GM23248 (cell line): ENCODE measurements around the gene IL36G. TPM values are rescaled to one million over a fixed set of nuclear protein-coding genes. Genes with fewer than 3 reads are reported as not detected.

Experiments used
- DNase-seq: peaks from one replicate; pipeline ENCODE4 v3.0.0-alpha.2; 2015
- H2AFZ ChIP-seq: fragments of 200-600 bp; sonication (generic); 2 replicates; pipeline ENCODE4 v1.6.1; 2016; ENCODE audit warnings: antibody characterized with exemption
- H3F3A ChIP-seq: fragments of 200-600 bp; sonication (generic); 2 replicates; pipeline ENCODE4 v1.6.1; 2016; ENCODE audit warnings: mild to moderate bottlenecking, antibody characterized with exemption, mixed run types; ENCODE audit not compliant: insufficient read depth
- H3K27ac ChIP-seq: fragments of 200-600 bp; sonication (generic); 2 replicates; pipeline ENCODE4 v1.5.1; 2016; ENCODE audit warnings: mild to moderate bottlenecking
- H3K27me3 ChIP-seq: fragments of 200-600 bp; sonication (generic); replicated peaks from 2 replicates; pipeline ENCODE4 v1.6.1; 2016; ENCODE audit warnings: mild to moderate bottlenecking; ENCODE audit not compliant: insufficient read depth
- H3K36me3 ChIP-seq: fragments of 200-600 bp; sonication (generic); 2 replicates; pipeline ENCODE4 v1.6.1; 2016; ENCODE audit warnings: low read depth, mild to moderate bottlenecking
- H3K4me1 ChIP-seq: fragments of 200-600 bp; sonication (generic); 2 replicates; pipeline ENCODE4 v1.6.1; 2016; ENCODE audit warnings: mild to moderate bottlenecking; ENCODE audit not compliant: insufficient read depth
- H3K4me2 ChIP-seq: fragments of 200-600 bp; sonication (generic); one replicate; pipeline ENCODE4 v1.6.1; 2016; ENCODE audit warnings: mild to moderate bottlenecking; ENCODE audit not compliant: unreplicated experiment
- H3K4me3 ChIP-seq: fragments of 200-600 bp; sonication (generic); 2 replicates; pipeline ENCODE4 v1.5.1; 2016; ENCODE audit warnings: mild to moderate bottlenecking
- H3K79me2 ChIP-seq: fragments of 200-600 bp; sonication (generic); 2 replicates; pipeline ENCODE4 v1.6.1; 2016; ENCODE audit warnings: mild to moderate bottlenecking; ENCODE audit not compliant: insufficient read depth
- H3K9ac ChIP-seq: fragments of 200-600 bp; sonication (generic); 2 replicates; pipeline ENCODE4 v1.6.1; 2016; ENCODE audit warnings: mild to moderate bottlenecking
- H3K9me2 ChIP-seq: fragments of 200-600 bp; sonication (generic); 2 replicates; pipeline ENCODE4 v1.6.1; 2016; ENCODE audit warnings: mixed run types, mild to moderate bottlenecking, moderate library complexity; ENCODE audit not compliant: insufficient read depth
- H3K9me3 ChIP-seq: fragments of 200-600 bp; sonication (generic); one replicate; pipeline ENCODE4 v1.6.1; 2017; ENCODE audit warnings: low read depth
- H4K20me1 ChIP-seq: fragments of 200-600 bp; sonication (generic); 2 replicates; pipeline ENCODE4 v1.6.0; 2016; ENCODE audit not compliant: insufficient read depth
- EZH2 ChIP-seq: fragments of 200-600 bp; sonication (generic); IDR thresholded peaks from 2 replicates; pipeline ENCODE4 v1.6.1; 2018; ENCODE audit warnings: antibody characterized with exemption, mild to moderate bottlenecking; ENCODE audit not compliant: insufficient read depth, poor library complexity, severe bottlenecking
- EZH2phosphoT487 ChIP-seq: fragments of 200-600 bp; sonication (generic); IDR thresholded peaks from 2 replicates; pipeline ENCODE4 v1.6.1; 2018; ENCODE audit warnings: antibody characterized with exemption, moderate library complexity, mild to moderate bottlenecking, low read depth; ENCODE audit not compliant: insufficient read depth
- WGBS, 2 experiments: methylation state at CpG; one replicate each; pipeline ENCODE4 v1.1.6; 2015 to 2017; ENCODE audit warnings: low lambda C conversion rate in 2 of 2, low coverage in 1 of 2; ENCODE audit errors: missing lambda C conversion rate in 2 of 2; 5-methylcytosine and 5-hydroxymethylcytosine counted together
- in situ Hi-C: fragments of 300-500 bp; cut with MboI; formaldehyde crosslinking; loops from 2 replicates; pipeline ENCODE4 v1.15.0; 2020
- polyA plus RNA-seq: library from polyadenylated mRNA; unstranded; fragments of >200 nt; fragmentation: Nextera tagmentation; extraction: Ambion mirVana; gene quantifications from 2 replicates; pipeline ENCODE4 v1.2.1, GENCODE V29; 2016
- total RNA-seq: library from RNA; depleted of rRNA; stranded (reverse); fragments of >200 nt; shearing (Covaris generic); gene quantifications from 2 replicates; pipeline ENCODE4 v1.2.3, GENCODE V29; 2014

IL36G gene
- total and polyA plus RNA-seq, 2 experiments from 2014 or later = not detected

- Histone ChIP-seq H3K4me2 (no peak overlapping the region), H3K9me3 (no peaks in the 10 kb centered on the region), H2AFZ (no peak overlapping the region), H3K27ac (no peak overlapping the region), H3K4me3 (no peak overlapping the region), H3K79me2 (no peaks in the 10 kb centered on the region), H3F3A (no peaks in the 10 kb centered on the region), H3K9me2 (no peaks in the 10 kb centered on the region), H3K36me3 (no peaks in the 10 kb centered on the region), H4K20me1 (no peaks in the 10 kb centered on the region), H3K27me3 (peaks cover 65% of the 10 kb centered on the region), H3K9ac (no peak overlapping the region), H3K4me1 (no peaks in the 10 kb centered on the region)
- in situ Hi-C loops = no loop called here
- 17% methylated on average over 4 of the region's 4 CpGs for WGBS, 2 experiments
- TF ChIP-seq EZH2 = no peak
- no peak for TF ChIP-seq EZH2phosphoT487
- DNase-seq = no peak
Observed at GRCh38 chr2:113021312-113021711, 43.5 kb downstream of the IL36G start.

DNA sequence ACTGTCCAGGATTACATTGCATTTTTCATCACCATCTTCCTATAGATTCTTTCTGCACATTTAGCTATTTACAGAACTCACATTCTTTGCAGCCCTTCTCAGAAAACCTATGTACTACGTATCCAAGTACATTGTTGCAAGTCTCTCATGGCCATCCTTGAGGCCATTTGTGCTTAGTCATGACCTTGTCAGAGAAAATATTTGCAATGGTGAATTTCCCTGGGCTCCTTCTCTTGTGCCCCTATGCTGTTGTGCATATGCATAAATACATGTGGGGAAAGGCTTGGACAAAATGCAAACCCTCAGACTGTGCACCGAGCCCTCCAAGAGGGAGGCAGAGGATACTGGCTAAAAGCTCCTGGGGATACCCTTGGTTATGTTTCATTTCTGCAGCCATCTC lies 47.0 kb downstream of the IL36G start:
- Histone ChIP-seq H3K9ac (no peak overlapping the region), H3K4me2 (no peak overlapping the region), H4K20me1 (no peaks in the 10 kb centered on the region), H3K36me3 (no peaks in the 10 kb centered on the region), H3K9me2 (no peaks in the 10 kb centered on the region), H3F3A (no peaks in the 10 kb centered on the region), H3K4me3 (no peak overlapping the region), H3K27ac (no peak overlapping the region), H3K4me1 (no peaks in the 10 kb centered on the region), H3K27me3 (peaks cover 84% of the 10 kb centered on the region), H3K79me2 (no peaks in the 10 kb centered on the region), H3K9me3 (no peaks in the 10 kb centered on the region), H2AFZ (no peak overlapping the region)
- TF ChIP-seq EZH2phosphoT487 = no peak
- no peak for TF ChIP-seq EZH2
- in situ Hi-C loops = no loop called here
- 34 to 37% methylated on average over 2 of the region's 2 CpGs for WGBS, 2 experiments
- DNase-seq = no peak

GRCh38 chr2:113025737-113026136 lies 47.9 kb downstream of the IL36G start:
- Histone ChIP-seq H3K9ac (no peak overlapping the region), H3K4me2 (no peak overlapping the region), H3K9me2 (no peaks in the 10 kb centered on the region), H3K79me2 (no peaks in the 10 kb centered on the region), H3F3A (no peaks in the 10 kb centered on the region), H2AFZ (no peak overlapping the region), H3K36me3 (no peaks in the 10 kb centered on the region), H4K20me1 (no peaks in the 10 kb centered on the region), H3K4me3 (no peak overlapping the region), H3K27ac (no peak overlapping the region), H3K9me3 (no peaks in the 10 kb centered on the region), H3K4me1 (no peaks in the 10 kb centered on the region), H3K27me3 (peaks cover 89% of the 10 kb centered on the region)
- WGBS, 2 experiments = 12 to 16% methylated on average over 2 of the region's 2 CpGs
- TF ChIP-seq EZH2phosphoT487 = no peak
- no peak for TF ChIP-seq EZH2
- in situ Hi-C loops = no loop called here
- DNase-seq = no peak

DNA sequence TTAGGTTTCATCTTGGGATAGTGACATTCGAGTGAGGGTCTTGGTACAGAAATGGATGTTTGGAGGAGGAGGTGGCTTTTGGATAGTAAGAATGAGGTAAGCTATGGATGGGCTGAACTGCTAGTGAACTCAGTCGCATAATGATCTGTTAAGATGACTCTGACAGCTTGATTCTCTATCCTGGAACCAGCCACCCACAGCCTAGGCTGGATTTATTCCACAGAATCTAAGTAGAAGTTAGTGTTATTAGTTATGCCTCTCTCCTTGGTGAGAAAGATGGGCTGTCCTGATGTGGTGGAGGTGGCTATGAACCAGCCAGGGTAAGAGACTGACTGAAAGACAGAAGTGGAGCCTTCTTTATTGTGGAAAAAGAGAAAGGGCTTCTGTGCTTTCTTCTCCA lies 49.9 kb downstream of the IL36G start:
- TF ChIP-seq EZH2 (no peak), EZH2phosphoT487 (no peak)
- in situ Hi-C loops = no loop called here
- no peak overlapping the region for H3K4me2 ChIP-seq
- H2AFZ ChIP-seq = no peak overlapping the region
- no peaks in the 10 kb centered on the region for H3F3A ChIP-seq
- peaks cover 84% of the 10 kb centered on the region for H3K27me3 ChIP-seq
- no peaks in the 10 kb centered on the region for H3K9me2 ChIP-seq
- no peaks in the 10 kb centered on the region for H3K36me3 ChIP-seq
- no peaks in the 10 kb centered on the region for H3K79me2 ChIP-seq
- H3K4me3 ChIP-seq = no peak overlapping the region
- no peaks in the 10 kb centered on the region for H4K20me1 ChIP-seq
- no peaks in the 10 kb centered on the region for H3K9me3 ChIP-seq
- no peak for DNase-seq
- 33 to 35% methylated on average over 2 of the region's 2 CpGs for WGBS, 2 experiments
- H3K4me1 ChIP-seq = no peaks in the 10 kb centered on the region
- no peak overlapping the region for H3K27ac ChIP-seq
- H3K9ac ChIP-seq = no peak overlapping the region

DNA sequence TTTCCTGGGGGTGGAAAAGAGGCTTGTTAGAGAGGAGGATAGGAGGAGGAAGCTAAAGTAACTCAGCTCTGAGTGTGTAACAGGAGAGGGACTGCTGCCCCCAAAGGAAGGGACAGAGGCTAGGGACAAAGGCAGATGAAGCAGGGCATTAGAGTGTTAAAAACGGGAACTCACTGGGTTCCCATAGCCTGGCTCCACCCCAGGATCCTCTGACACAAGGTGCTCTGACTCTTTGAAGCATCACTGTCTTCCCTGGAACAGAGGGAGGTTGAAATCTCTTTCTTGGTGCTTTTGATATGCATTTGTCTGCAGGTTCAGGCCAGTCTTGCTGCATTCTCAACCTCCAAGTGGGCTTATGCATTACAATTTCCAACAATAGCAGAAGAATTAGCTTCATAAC lies 50.3 kb downstream of the IL36G start:
- 0% methylated on average over 1 of the region's 1 CpG for WGBS, 2 experiments
- TF ChIP-seq EZH2 (no peak), EZH2phosphoT487 (no peak)
- H3K27me3 ChIP-seq = peaks cover 83% of the 10 kb centered on the region

More for the DNA sequence above, 50.3 kb downstream of the IL36G start:
- no peak overlapping the region for H2AFZ ChIP-seq
- in situ Hi-C loops = no loop called here
- no peaks in the 10 kb centered on the region for H3K36me3 ChIP-seq
- no peaks in the 10 kb centered on the region for H3K9me3 ChIP-seq
- H3K27ac ChIP-seq = no peak overlapping the region
- H3K4me3 ChIP-seq = no peak overlapping the region
- no peaks in the 10 kb centered on the region for H3K9me2 ChIP-seq
- no peaks in the 10 kb centered on the region for H3K79me2 ChIP-seq
- H3F3A ChIP-seq = no peaks in the 10 kb centered on the region
- DNase-seq = no peak
- no peak overlapping the region for H3K4me2 ChIP-seq
- no peaks in the 10 kb centered on the region for H3K4me1 ChIP-seq
- H3K9ac ChIP-seq = no peak overlapping the region
- no peaks in the 10 kb centered on the region for H4K20me1 ChIP-seq
